Activated naive CD4-positive, alpha-beta T cell treated with anti-CD3 and anti-CD28 coated beads, Interleukin-2, amount 50 U/mL, for 72 hours (primary cell): ENCODE measurements around the gene LRIT1. TPM values are rescaled to one million over a fixed set of nuclear protein-coding genes. Genes with fewer than 3 reads are reported as not detected.
"Not testable (repeated sequence)": the region's sequence is repeated elsewhere in the genome, so short reads cannot be mapped to it uniquely, and the experiment has no call there.

Experiments used
- ATAC-seq, 2 donors: fragments of 150-1000 bp; cut with Tn5 transposase; 2 replicates each; pipeline ENCODE4 v1.10.0; 2021; ENCODE audit warnings: mild to moderate bottlenecking in 2 of 2, moderate library complexity in 2 of 2
- DNase-seq, 2 donors: peaks; one replicate each; pipeline ENCODE4 v3.0.0; 2021 to 2022; ENCODE audit warnings: low spot score in 2 of 2
- H3K27ac Mint-ChIP-seq, 2 donors: one replicate each; pipeline ENCODE4 v1.8.0; 2022; ENCODE audit warnings: mild to moderate bottlenecking in 2 of 2, mixed read lengths in 2 of 2
- H3K36me3 Mint-ChIP-seq, 2 donors: one replicate each; pipeline ENCODE4 v1.8.0; 2022; ENCODE audit warnings: mixed read lengths in 2 of 2
- H3K9me3 Mint-ChIP-seq, 2 donors: one replicate each; pipeline ENCODE4 v1.8.0; 2022; ENCODE audit warnings: mixed read lengths in 2 of 2
- total RNA-seq, 2 donors: library from RNA; stranded (reverse); gene quantifications; one replicate each; pipeline ENCODE4 v1.2.3, GENCODE V29; 2022

Gene LRIT1
- not detected for total RNA-seq

GRCh38 chr10:84241185-84241790 is at the start of gene LRIT1:
LRIT1 (minus strand) TSS chr10:84241546; CDS start chr10:84241439, 107 bp downstream.
- H3K36me3 Mint-ChIP-seq: no peaks in the 10 kb centered on the region

GRCh38 chr10:84290235-84290634 is 48.9 kb upstream of the LRIT1 start:
- Mint-ChIP-seq H3K27ac (no peak overlapping the region), H3K9me3 (no peaks in the 10 kb centered on the region), H3K36me3 (no peaks in the 10 kb centered on the region)
- no peak for DNase-seq
- no peak for ATAC-seq

More at GRCh38 chr10:84241185-84241790, at the start of gene LRIT1:
- ATAC-seq (no peak), DNase-seq (no peak)
- H3K27ac Mint-ChIP-seq: no peak within 1 kb of the TSS
- no peaks in the 10 kb centered on the region for H3K9me3 Mint-ChIP-seq

GRCh38 chr10:84289521-84290200 is 48.3 kb upstream of the LRIT1 start:
- no peaks in the 10 kb centered on the region for H3K9me3 Mint-ChIP-seq
- no peaks in the 10 kb centered on the region for H3K36me3 Mint-ChIP-seq
- no peak overlapping the region for H3K27ac Mint-ChIP-seq
- DNase-seq: no peak
- no peak for ATAC-seq

- no peak for DNase-seq
- H3K27ac Mint-ChIP-seq: no peak overlapping the region
- ATAC-seq: no peak
- no peaks in the 10 kb centered on the region for H3K9me3 Mint-ChIP-seq
- no peaks in the 10 kb centered on the region for H3K36me3 Mint-ChIP-seq
Observed at GRCh38 chr10:84288151-84288550, 46.8 kb upstream of the LRIT1 start.

GRCh38 chr10:84286695-84287094 is 45.3 kb upstream of the LRIT1 start:
- Mint-ChIP-seq H3K27ac (no peak overlapping the region), H3K36me3 (no peaks in the 10 kb centered on the region), H3K9me3 (no peaks in the 10 kb centered on the region)
- DNase-seq: no peak
- ATAC-seq: no peak

GRCh38 chr10:84279876-84280475 is 38.6 kb upstream of the LRIT1 start:
- H3K36me3 Mint-ChIP-seq, H3K27ac Mint-ChIP-seq, H3K9me3 Mint-ChIP-seq, DNase-seq, ATAC-seq: not testable (repeated sequence)

- DNase-seq (no peak), ATAC-seq (no peak)
- H3K9me3 Mint-ChIP-seq: no peaks in the 10 kb centered on the region
- H3K36me3 Mint-ChIP-seq: no peaks in the 10 kb centered on the region
- no peak overlapping the region for H3K27ac Mint-ChIP-seq
Observed at GRCh38 chr10:84270708-84271107, 29.4 kb upstream of the LRIT1 start.

GRCh38 chr10:84269773-84270172 is 28.4 kb upstream of the LRIT1 start:
- no peak for DNase-seq
- Mint-ChIP-seq H3K27ac (no peak overlapping the region), H3K36me3 (no peaks in the 10 kb centered on the region), H3K9me3 (no peaks in the 10 kb centered on the region)
- peak; percentile 14 to 34 for ATAC-seq

- no peak for DNase-seq
- Mint-ChIP-seq H3K36me3 (no peaks in the 10 kb centered on the region), H3K27ac (no peak overlapping the region), H3K9me3 (no peaks in the 10 kb centered on the region)
- no peak for ATAC-seq
Observed at GRCh38 chr10:84269162-84269561, 27.8 kb upstream of the LRIT1 start.

GRCh38 chr10:84267503-84268126 is 26.3 kb upstream of the LRIT1 start:
- no peaks in the 10 kb centered on the region for H3K36me3 Mint-ChIP-seq
- ATAC-seq (peak; percentile 91), DNase-seq (peak; percentile 74 to 87)
- H3K9me3 Mint-ChIP-seq: no peaks in the 10 kb centered on the region
- peak overlapping the region in 1 of 2 donors; percentile 4 for H3K27ac Mint-ChIP-seq

- Mint-ChIP-seq H3K9me3 (no peaks in the 10 kb centered on the region), H3K36me3 (no peaks in the 10 kb centered on the region), H3K27ac (peak overlapping the region in 1 of 2 donors; percentile 19)
- no peak for ATAC-seq
- DNase-seq: no peak
Observed at GRCh38 chr10:84265418-84265817, 24.1 kb upstream of the LRIT1 start.

GRCh38 chr10:84264611-84265141 is 23.3 kb upstream of the LRIT1 start:
- ATAC-seq: peak; percentile 82 to 86
- peak; percentile 71 to 77 for DNase-seq
- H3K9me3 Mint-ChIP-seq: no peaks in the 10 kb centered on the region
- no peaks in the 10 kb centered on the region for H3K36me3 Mint-ChIP-seq
- peak overlapping the region in 1 of 2 donors; percentile 65 for H3K27ac Mint-ChIP-seq

GRCh38 chr10:84263716-84264115 is 22.4 kb upstream of the LRIT1 start:
- Mint-ChIP-seq H3K36me3 (no peaks in the 10 kb centered on the region), H3K9me3 (no peaks in the 10 kb centered on the region), H3K27ac (no peak overlapping the region)
- no peak for ATAC-seq
- DNase-seq: no peak

- H3K36me3 Mint-ChIP-seq: no peaks in the 10 kb centered on the region
- no peaks in the 10 kb centered on the region for H3K9me3 Mint-ChIP-seq
- no peak for DNase-seq
- no peak overlapping the region for H3K27ac Mint-ChIP-seq
- ATAC-seq: no peak
Observed at GRCh38 chr10:84262190-84262956, 21.0 kb upstream of the LRIT1 start.

- Mint-ChIP-seq H3K27ac (no peak overlapping the region), H3K9me3 (no peaks in the 10 kb centered on the region), H3K36me3 (no peaks in the 10 kb centered on the region)
- DNase-seq (no peak), ATAC-seq (no peak)
Observed at GRCh38 chr10:84261236-84261915, 20.0 kb upstream of the LRIT1 start.
